Thyroid gland (tissue), 4 donors: ENCODE results near the gene SPATS1.

Source experiments
- POLR2A ChIP-seq, 2 donors: fragments of 450-650 bp; IDR thresholded peaks; one replicate each; pipeline ENCODE4 v1.6.1; 2017; ENCODE audit warnings: antibody characterized with exemption in 2 of 2, mild to moderate bottlenecking in 2 of 2, moderate library complexity in 1 of 2
- TF ChIP-seq, protein P1 (sequence below), 6 experiments: fragments of 200-600 bp in 3 of 6; fragments of 450-650 bp in 3 of 6; sonication (generic) in 3 of 6; IDR thresholded peaks; one replicate each; pipeline ENCODE4 v1.5.1; 2016 to 2019; ENCODE audit warnings: antibody characterized with exemption in 6 of 6, mild to moderate bottlenecking in 2 of 6, inconsistent platforms in 1 of 6, moderate library complexity in 1 of 6

DNA sequence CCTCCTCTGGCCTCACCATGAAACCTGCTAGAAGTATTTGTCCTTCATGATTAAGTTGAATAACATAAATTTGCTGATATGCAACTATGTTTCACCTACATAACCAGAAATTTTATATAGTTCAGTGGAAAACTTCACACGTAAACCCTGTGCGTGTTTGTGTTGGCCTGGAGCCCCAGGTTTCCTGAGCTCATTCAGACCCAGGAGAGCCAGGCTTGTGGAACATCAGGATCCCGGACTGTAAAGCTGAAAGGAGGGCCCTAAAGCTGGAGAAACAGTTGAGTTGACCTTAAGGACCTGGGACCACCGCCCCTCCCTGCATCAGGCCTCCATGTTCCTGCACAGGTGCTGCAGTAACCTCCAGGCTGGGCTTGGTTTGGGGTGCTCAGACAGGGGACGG lies 3.1 kb upstream of the SPATS1 start:
- TF ChIP-seq, protein P1, sequence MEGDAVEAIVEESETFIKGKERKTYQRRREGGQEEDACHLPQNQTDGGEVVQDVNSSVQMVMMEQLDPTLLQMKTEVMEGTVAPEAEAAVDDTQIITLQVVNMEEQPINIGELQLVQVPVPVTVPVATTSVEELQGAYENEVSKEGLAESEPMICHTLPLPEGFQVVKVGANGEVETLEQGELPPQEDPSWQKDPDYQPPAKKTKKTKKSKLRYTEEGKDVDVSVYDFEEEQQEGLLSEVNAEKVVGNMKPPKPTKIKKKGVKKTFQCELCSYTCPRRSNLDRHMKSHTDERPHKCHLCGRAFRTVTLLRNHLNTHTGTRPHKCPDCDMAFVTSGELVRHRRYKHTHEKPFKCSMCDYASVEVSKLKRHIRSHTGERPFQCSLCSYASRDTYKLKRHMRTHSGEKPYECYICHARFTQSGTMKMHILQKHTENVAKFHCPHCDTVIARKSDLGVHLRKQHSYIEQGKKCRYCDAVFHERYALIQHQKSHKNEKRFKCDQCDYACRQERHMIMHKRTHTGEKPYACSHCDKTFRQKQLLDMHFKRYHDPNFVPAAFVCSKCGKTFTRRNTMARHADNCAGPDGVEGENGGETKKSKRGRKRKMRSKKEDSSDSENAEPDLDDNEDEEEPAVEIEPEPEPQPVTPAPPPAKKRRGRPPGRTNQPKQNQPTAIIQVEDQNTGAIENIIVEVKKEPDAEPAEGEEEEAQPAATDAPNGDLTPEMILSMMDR (IDR thresholded peaks at IDR 0.05) = no peak
- no peak for TF ChIP-seq POLR2A (IDR thresholded peaks at IDR 0.05)
